ENCODE measurements around the gene ADGRL1.
A peak's percentile ranks its signal among the peaks of the same experiment; 100 is the strongest.

Gene ADGRL1

DNA sequence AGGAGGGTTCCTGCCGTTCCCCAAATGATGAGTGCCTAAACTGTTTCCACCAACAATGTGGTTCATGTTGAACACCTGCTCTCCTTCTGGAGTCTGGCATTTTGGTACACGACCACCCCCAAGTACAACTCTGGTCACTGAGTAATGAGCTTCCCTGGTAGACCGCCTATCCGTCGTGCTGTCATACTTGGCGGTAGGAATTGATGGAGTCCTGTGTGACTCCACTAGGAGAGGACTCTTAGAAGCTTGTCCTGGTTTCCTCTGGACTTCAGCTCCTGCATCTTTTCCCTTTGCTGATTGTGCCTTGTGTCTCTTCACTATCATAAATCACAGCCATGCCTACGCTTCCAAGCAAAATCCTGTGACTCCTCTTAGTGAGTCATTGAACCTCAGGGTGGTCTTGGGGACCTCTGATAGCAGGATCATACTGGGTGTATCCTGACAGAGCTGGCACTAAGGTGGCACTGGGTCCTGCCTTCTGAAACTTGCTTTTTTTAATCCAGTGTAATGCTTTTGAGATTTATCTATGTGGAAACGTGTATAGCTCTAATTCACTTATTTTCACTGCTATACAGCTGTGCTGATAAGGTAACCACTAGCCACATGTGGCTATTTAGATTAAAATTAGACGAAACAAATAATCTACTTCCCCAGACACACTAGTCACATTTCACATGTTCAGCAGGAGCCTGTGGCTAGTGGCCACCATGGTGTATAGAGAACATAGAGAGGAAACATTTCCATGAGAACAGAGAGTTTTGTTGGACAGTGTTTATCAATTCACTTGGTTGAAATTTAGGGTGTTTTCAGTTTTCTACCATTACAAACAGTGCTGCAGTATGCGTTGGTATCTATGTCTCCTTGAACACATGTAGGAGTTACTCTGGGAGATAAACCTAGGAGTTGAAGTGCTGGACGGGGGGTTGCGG is 63.4 kb downstream of the ADGRL1 start:
- Histone ChIP-seq H3K9ac (ENCODE audit: low read length in 5 of 5) (no peak overlapping the region), H3K36me3 (ENCODE audit: control insufficient read depth in 5 of 5, insufficient read depth in 5 of 5, low read length in 5 of 5) (no peaks in the 10 kb centered on the region), H3K27ac (ENCODE audit: low read depth, low read length) (no peak overlapping the region), H3K4me3 (ENCODE audit: low read depth in 1 of 5, low read length in 5 of 5) (no peak overlapping the region), H3K27me3 (ENCODE audit: control insufficient read depth in 5 of 5, insufficient read depth in 4 of 5, low read length in 5 of 5) (no peaks in the 10 kb centered on the region), H3K9me3 (ENCODE audit: control insufficient read depth in 5 of 5, low read length in 5 of 5) (no peaks in the 10 kb centered on the region), H3K4me1 (ENCODE audit: control insufficient read depth in 5 of 5, insufficient read depth in 5 of 5, low read length in 5 of 5) (peaks cover 0 to 35% (median 24%) of the 10 kb centered on the region in 5 donors)

DNA sequence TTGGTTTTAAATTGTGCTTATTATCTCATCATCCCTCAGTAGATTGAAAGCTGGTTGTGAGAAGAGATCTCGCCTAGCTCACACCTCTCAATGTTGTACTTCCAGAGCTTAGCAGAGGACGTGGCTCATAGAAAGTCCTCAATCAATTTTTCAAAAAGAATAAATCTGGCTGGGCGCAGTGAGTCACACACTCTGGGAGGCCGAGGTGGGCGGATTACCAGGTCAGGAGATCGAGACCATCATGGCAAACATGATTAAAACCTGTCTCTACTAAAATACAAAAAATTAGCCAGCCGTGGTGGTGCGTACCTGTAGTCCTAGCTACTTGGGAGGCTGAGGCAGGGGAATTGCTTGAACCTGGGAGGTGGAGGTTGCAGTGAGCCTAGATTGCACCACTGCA is 64.9 kb downstream of the ADGRL1 start:
- Histone ChIP-seq H3K27ac (ENCODE audit: low read depth, low read length) (no peak overlapping the region), H3K36me3 (ENCODE audit: control insufficient read depth in 5 of 5, insufficient read depth in 5 of 5, low read length in 5 of 5) (no peaks in the 10 kb centered on the region), H3K9ac (ENCODE audit: low read length in 5 of 5) (no peak overlapping the region), H3K9me3 (ENCODE audit: control insufficient read depth in 5 of 5, low read length in 5 of 5) (no peaks in the 10 kb centered on the region), H3K27me3 (ENCODE audit: control insufficient read depth in 5 of 5, insufficient read depth in 4 of 5, low read length in 5 of 5) (no peaks in the 10 kb centered on the region), H3K4me1 (ENCODE audit: control insufficient read depth in 5 of 5, insufficient read depth in 5 of 5, low read length in 5 of 5) (peaks cover 0 to 34% (median 25%) of the 10 kb centered on the region in 5 donors), H3K4me3 (ENCODE audit: low read depth in 1 of 5, low read length in 5 of 5) (no peak overlapping the region)

DNA sequence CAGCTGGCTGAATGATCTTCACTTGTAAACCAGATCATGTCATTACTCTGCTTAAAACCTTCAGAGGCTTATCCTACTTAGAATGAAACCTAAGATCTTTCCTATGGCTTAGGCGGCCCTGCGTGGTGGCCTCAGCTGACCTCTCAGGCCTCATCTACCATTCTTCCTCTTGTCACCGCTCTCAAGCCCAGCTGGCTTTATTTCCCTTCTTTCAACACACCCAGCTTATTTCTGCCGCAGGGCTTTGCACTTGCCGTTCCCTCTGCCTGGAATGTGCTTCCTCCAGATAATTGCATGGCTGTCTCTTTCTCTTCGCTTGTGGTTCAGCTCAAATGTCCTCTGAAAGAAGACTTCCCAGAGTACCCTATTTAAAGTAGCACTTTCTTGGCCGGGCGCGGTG is 66.0 kb downstream of the ADGRL1 start:
- Histone ChIP-seq H3K4me3 (ENCODE audit: low read depth in 1 of 5, low read length in 5 of 5) (no peak overlapping the region), H3K36me3 (ENCODE audit: control insufficient read depth in 5 of 5, insufficient read depth in 5 of 5, low read length in 5 of 5) (no peaks in the 10 kb centered on the region), H3K4me1 (ENCODE audit: control insufficient read depth in 5 of 5, insufficient read depth in 5 of 5, low read length in 5 of 5) (peaks cover 0 to 40% (median 27%) of the 10 kb centered on the region in 5 donors), H3K27ac (ENCODE audit: low read depth, low read length) (peak overlapping the region; percentile 97), H3K27me3 (ENCODE audit: control insufficient read depth in 5 of 5, insufficient read depth in 4 of 5, low read length in 5 of 5) (no peaks in the 10 kb centered on the region), H3K9me3 (ENCODE audit: control insufficient read depth in 5 of 5, low read length in 5 of 5) (no peaks in the 10 kb centered on the region), H3K9ac (ENCODE audit: low read length in 5 of 5) (no peak overlapping the region)

DNA sequence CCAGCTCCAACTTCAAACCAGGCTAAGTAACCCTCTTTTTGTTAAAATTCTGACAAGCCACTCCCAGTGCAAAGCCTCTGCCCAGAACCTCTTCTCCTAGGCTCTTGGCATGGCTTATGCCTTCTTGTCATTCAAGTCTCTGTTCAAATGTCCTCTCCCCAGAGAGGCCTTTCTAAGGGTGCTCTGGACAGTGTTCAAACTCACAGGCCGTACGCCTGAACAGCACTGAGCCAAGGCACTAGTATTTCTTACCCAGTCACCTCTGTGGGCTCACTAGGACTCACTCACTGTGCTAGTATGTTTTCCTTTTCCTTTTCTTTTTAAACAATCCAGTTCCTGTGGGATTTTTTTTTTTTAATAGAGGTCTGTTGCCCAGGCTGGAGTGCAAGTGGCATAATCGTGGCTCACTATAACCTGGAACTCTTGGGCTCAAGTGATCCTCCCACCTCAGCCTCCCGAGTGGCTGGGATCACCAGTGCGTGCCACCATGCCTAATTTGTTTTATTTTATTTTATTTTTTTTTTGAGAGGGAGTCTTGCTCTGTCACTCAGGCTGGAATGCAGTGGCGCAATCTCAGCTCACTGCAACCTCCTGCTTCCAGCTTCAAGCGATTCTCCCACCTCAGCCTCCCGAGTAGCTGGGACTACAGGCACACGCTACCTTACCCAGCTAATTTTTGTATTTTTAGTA is 67.2 kb downstream of the ADGRL1 start:
- no peak overlapping the region for H3K4me3 ChIP-seq (ENCODE audit: low read depth in 1 of 5, low read length in 5 of 5)
- H3K9me3 ChIP-seq (ENCODE audit: control insufficient read depth in 5 of 5, low read length in 5 of 5): no peaks in the 10 kb centered on the region
- peak overlapping the region; percentile 97 for H3K27ac ChIP-seq (ENCODE audit: low read depth, low read length)
- H3K36me3 ChIP-seq (ENCODE audit: control insufficient read depth in 5 of 5, insufficient read depth in 5 of 5, low read length in 5 of 5): no peaks in the 10 kb centered on the region
- H3K9ac ChIP-seq (ENCODE audit: low read length in 5 of 5): peak overlapping the region in 3 of 5 donors; percentile 8 to 73 (median 47)
- H3K4me1 ChIP-seq (ENCODE audit: control insufficient read depth in 5 of 5, insufficient read depth in 5 of 5, low read length in 5 of 5): peaks cover 0 to 40% (median 27%) of the 10 kb centered on the region in 5 donors
- H3K27me3 ChIP-seq (ENCODE audit: control insufficient read depth in 5 of 5, insufficient read depth in 4 of 5, low read length in 5 of 5): no peaks in the 10 kb centered on the region

DNA sequence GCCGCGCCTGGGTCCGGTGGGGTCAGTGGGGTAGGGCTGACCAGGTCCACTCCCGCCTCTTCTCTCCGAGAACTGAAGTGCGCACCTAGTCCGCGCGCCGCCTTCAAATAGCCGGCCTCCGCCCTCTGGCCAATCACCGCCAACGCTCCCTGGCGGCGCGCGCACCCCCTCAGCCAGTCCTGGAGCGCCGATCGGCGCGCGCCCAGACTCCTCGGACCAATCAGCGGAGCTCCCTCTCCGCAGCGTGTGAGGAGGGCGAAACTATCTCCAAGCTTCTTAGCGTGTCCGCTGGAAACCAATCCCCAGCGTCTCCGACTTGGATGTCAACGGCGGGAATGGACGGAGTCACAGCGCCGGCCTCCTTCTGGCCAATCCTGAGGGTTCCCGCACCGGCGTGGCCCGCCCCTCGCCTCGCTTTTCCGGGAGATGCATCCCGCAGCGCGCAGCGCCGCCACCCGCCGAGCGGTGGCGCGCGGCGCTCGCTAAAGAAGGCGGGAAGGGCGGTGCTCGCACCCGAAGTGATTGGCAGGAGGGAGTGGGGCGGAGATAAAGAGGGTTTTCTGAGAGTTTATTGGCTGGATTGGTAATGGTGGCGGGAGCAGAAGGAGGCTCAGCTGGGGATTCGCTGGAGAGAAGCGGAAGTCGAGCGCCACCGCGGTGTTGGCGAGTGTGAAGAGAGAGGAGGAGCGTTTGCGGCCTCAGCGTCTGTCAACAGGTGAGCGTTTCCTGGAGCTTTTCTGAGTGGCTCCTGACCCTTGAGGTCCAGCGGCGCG is 69.3 kb downstream of the ADGRL1 start, which contains the start of gene ASF1B:
Gene ASF1B (minus strand): TSS at position 81 of the 773 bp plus-strand sequence. CDS start 133 bp downstream, outside the sequence.
- Histone ChIP-seq H3K4me1 (ENCODE audit: control insufficient read depth in 5 of 5, insufficient read depth in 5 of 5, low read length in 5 of 5) (peaks cover 0 to 40% (median 27%) of the 10 kb centered on the region in 5 donors), H3K9ac (ENCODE audit: low read length in 5 of 5) (peak within 1 kb of the TSS; percentile 8 to 88 (median 78)), H3K4me3 (ENCODE audit: low read depth in 1 of 5, low read length in 5 of 5) (peak within 1 kb of the TSS; percentile 76 to 84 (median 80)), H3K9me3 (ENCODE audit: control insufficient read depth in 5 of 5, low read length in 5 of 5) (no peaks in the 10 kb centered on the region), H3K36me3 (ENCODE audit: control insufficient read depth in 5 of 5, insufficient read depth in 5 of 5, low read length in 5 of 5) (no peaks in the 10 kb centered on the region), H3K27ac (ENCODE audit: low read depth, low read length) (peak within 1 kb of the TSS; percentile 97), H3K27me3 (ENCODE audit: control insufficient read depth in 5 of 5, insufficient read depth in 4 of 5, low read length in 5 of 5) (no peaks in the 10 kb centered on the region)

DNA sequence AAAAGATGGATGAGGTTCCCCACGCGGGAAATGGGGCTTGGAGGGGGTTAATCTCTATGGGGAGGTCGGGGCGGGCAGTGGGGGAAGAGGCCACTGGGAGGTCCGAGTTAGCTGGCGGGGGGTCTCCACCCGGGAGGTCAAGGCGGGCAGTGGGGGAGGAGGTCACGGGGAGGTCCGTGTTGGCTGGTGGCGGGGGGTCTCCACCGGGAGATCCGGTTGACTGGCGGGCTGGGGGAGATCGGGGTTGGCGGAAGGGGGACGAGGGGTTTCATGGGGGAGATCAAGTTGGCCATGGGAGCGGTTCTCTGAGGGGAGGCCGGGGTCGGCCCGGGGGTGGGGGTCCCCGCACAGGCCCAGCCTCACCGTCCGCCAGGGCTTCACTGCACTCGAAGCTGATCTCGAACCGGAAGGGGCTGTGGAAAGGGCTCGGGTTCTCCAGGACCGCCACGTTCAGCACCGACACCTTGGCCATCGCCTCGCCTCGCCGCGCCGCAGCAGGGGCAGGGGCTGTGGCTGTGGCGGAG is 69.9 kb downstream of the ADGRL1 start:
- H3K9ac ChIP-seq (ENCODE audit: low read length in 5 of 5): peak overlapping the region in 4 of 5 donors; percentile 59 to 75 (median 67)
- no peaks in the 10 kb centered on the region for H3K27me3 ChIP-seq (ENCODE audit: control insufficient read depth in 5 of 5, insufficient read depth in 4 of 5, low read length in 5 of 5)
- H3K4me3 ChIP-seq (ENCODE audit: low read depth in 1 of 5, low read length in 5 of 5): peak overlapping the region in 4 of 5 donors; percentile 54 to 79 (median 73)
- H3K9me3 ChIP-seq (ENCODE audit: control insufficient read depth in 5 of 5, low read length in 5 of 5): no peaks in the 10 kb centered on the region
- no peaks in the 10 kb centered on the region for H3K36me3 ChIP-seq (ENCODE audit: control insufficient read depth in 5 of 5, insufficient read depth in 5 of 5, low read length in 5 of 5)
- peak overlapping the region; percentile 46 for H3K27ac ChIP-seq (ENCODE audit: low read depth, low read length)
- H3K4me1 ChIP-seq (ENCODE audit: control insufficient read depth in 5 of 5, insufficient read depth in 5 of 5, low read length in 5 of 5): peaks cover 0 to 40% (median 27%) of the 10 kb centered on the region in 5 donors

DNA sequence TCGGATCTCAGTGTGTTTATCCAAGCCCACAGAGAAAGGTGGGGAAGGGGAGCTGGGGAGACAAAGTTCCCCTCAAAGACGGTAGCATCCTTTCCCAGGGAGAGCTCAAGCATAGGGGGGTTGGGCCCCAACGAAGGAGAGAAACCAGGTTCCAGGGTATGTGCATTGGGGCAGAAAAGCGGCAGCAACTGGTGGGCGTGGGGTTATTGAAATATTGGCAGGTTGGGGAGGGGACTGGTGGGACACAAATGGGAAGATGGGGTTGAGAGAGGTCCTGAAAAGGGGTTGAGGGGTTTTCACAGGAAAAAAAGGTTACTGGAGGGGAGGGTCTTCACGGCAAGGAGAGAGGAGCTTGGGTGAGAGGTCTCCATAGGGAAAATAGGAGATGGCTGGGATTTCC is 70.6 kb downstream of the ADGRL1 start:
- no peaks in the 10 kb centered on the region for H3K9me3 ChIP-seq (ENCODE audit: control insufficient read depth in 5 of 5, low read length in 5 of 5)
- peaks cover 0 to 42% (median 27%) of the 10 kb centered on the region in 5 donors for H3K4me1 ChIP-seq (ENCODE audit: control insufficient read depth in 5 of 5, insufficient read depth in 5 of 5, low read length in 5 of 5)
- no peaks in the 10 kb centered on the region for H3K27me3 ChIP-seq (ENCODE audit: control insufficient read depth in 5 of 5, insufficient read depth in 4 of 5, low read length in 5 of 5)
- no peak overlapping the region for H3K4me3 ChIP-seq (ENCODE audit: low read depth in 1 of 5, low read length in 5 of 5)
- no peak overlapping the region for H3K9ac ChIP-seq (ENCODE audit: low read length in 5 of 5)
- H3K27ac ChIP-seq (ENCODE audit: low read depth, low read length): no peak overlapping the region
- no peaks in the 10 kb centered on the region for H3K36me3 ChIP-seq (ENCODE audit: control insufficient read depth in 5 of 5, insufficient read depth in 5 of 5, low read length in 5 of 5)

DNA sequence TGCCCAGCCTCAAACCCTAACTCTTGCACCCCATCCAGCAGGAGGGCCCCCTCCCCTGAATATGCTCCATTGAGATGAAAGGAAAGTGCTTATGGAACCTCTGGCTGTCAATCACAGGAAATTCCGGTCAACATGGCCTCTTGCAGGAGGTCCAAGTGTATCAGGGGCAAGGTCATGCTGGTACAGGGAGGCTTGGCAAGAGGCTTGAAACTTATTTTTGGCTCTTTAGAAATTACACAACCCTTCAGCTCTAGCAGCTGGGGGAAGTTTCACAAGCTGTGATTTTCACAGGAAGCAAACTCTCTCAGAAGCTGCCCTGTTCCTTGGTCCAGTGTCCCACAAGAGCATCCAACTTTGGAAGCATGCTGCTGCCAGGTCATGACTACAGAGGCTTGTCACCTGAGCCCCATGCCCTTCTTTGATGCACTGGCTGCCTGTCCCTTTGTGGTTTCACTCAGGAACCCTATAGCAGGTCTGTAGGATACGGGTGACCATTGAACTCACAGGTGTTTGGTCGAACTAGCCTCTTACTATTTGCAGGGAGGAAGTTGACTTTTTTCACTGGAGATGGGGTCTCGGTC is 78.0 kb downstream of the ADGRL1 start:
- Histone ChIP-seq H3K27ac (ENCODE audit: low read depth, low read length) (peak overlapping the region; percentile 86), H3K4me1 (ENCODE audit: control insufficient read depth in 5 of 5, insufficient read depth in 5 of 5, low read length in 5 of 5) (peaks cover 9 to 32% (median 27%) of the 10 kb centered on the region in 5 donors)

DNA sequence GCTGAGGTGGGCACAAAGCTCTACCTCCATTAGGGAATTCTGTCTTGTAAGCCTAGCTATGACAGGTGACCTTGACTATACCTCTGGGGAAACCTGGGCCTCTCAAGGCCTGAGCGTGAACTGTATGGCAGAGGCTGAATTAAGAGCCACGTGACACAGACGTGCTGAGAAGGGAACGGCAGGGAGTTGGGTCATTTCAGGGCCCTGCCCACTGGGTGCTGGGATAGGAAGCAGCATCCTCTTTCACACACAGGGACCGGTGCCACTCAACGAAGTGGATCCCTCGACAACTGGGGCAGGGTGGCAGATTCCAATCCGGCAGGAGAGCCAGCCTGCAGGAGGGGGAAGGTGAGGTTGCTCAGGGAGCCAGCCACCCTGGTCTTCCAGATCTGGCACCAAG is 78.8 kb downstream of the ADGRL1 start:
- H3K36me3 ChIP-seq (ENCODE audit: control insufficient read depth in 5 of 5, insufficient read depth in 5 of 5, low read length in 5 of 5): no peaks in the 10 kb centered on the region

More for the DNA sequence above, 78.0 kb downstream of the ADGRL1 start:
- no peak overlapping the region for H3K4me3 ChIP-seq (ENCODE audit: low read depth in 1 of 5, low read length in 5 of 5)
- no peaks in the 10 kb centered on the region for H3K36me3 ChIP-seq (ENCODE audit: control insufficient read depth in 5 of 5, insufficient read depth in 5 of 5, low read length in 5 of 5)
- peak overlapping the region in 1 of 5 donors; percentile 38 for H3K9ac ChIP-seq (ENCODE audit: low read length in 5 of 5)
- no peaks in the 10 kb centered on the region for H3K9me3 ChIP-seq (ENCODE audit: control insufficient read depth in 5 of 5, low read length in 5 of 5)
- H3K27me3 ChIP-seq (ENCODE audit: control insufficient read depth in 5 of 5, insufficient read depth in 4 of 5, low read length in 5 of 5): no peaks in the 10 kb centered on the region

More for the DNA sequence above, 78.8 kb downstream of the ADGRL1 start:
- Histone ChIP-seq H3K4me1 (ENCODE audit: control insufficient read depth in 5 of 5, insufficient read depth in 5 of 5, low read length in 5 of 5) (peaks cover 9 to 32% (median 27%) of the 10 kb centered on the region in 5 donors), H3K27me3 (ENCODE audit: control insufficient read depth in 5 of 5, insufficient read depth in 4 of 5, low read length in 5 of 5) (no peaks in the 10 kb centered on the region), H3K4me3 (ENCODE audit: low read depth in 1 of 5, low read length in 5 of 5) (no peak overlapping the region), H3K9me3 (ENCODE audit: control insufficient read depth in 5 of 5, low read length in 5 of 5) (no peaks in the 10 kb centered on the region), H3K27ac (ENCODE audit: low read depth, low read length) (peak overlapping the region; percentile 86), H3K9ac (ENCODE audit: low read length in 5 of 5) (peak overlapping the region in 3 of 5 donors; percentile 2 to 19 (median 16))

All from subcutaneous abdominal adipose tissue (tissue), 5 donors.